Ramos (cell line): ENCODE results near the gene CXCL14.
"Not testable (repeated sequence)": the region's sequence is repeated elsewhere in the genome, so short reads cannot be mapped to it uniquely, and the experiment has no call there.

Experiments used
- in situ Hi-C: fragments of 300-500 bp; cut with MboI; formaldehyde crosslinking; loops from one replicate; pipeline ENCODE4 v1.14.3; 2022; ENCODE audit warnings: low sequenced_read_pairs; ENCODE audit not compliant: unreplicated experiment

Gene CXCL14

DNA sequence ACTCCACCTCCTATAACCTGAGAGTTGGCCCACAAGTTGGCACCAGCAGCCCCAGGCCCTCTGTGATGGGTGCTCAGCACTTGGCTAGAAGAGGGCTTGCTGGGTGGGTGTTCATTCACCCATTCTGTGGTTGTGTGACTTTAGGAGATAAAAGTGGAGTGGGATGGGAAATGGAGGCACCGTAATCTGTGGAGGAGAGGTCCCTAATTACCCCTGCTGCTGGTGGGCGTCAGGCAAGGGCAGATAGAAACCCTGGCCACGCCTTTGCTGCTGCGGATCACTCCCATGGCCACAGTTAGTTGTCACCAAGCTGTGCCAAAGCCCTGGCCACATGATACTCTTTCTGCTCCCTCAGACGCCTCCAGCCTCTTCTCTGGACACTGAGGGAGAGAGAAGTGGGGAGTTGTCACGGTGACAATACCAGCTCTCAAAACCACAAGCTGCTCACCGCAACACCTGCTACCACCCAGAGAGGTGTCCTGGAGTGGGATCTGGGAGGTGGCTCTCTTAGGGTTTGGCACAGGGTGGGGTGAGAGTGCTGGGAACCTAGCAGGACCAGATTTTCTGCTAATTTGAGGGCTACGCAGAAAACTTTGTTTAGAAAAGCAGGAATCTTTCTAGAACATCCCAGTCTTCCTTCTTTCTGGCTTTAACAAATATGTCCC lies 31.1 kb downstream of the CXCL14 start:
- in situ Hi-C loops: no loop called here

DNA sequence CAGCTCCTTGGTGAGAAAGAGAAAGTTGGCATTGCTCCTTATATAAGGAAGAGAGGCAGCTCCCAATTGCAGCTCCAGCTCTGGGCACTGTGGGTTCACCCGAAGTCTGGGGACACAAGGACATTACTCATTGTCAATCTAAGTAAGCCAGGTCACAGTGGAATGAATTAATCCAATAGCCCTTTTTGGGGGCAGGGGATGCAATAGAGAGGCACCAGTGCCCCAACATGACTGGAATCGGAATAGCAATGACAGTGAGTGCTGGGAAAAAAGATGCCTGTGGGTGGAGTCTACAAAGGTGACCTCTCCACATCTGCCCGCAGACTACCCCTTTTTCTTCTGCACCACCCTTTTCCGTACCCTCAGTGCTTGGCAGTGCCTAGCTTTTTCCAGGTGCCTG lies 31.9 kb downstream of the CXCL14 start:
- in situ Hi-C loops: no loop called here

DNA sequence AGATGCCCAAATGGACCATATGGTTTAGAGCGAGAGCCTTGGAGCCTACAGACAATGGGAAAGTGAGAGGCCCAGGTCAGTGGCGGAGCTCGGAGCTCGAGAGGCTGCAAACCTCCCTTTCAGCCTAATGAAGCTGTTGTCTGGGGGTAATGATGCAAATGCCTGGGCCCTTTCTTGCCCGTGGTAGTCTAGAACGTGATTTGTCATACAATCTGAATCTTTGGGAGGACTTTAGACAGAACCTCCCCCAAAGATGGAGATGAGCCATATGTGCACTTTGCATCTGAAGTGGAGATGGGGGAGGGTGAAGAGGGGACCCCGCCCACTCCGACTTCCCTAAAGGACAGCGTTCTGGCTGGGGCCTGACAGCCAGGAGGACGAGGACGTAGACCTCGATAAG lies 32.7 kb downstream of the CXCL14 start:
- in situ Hi-C loops: no loop called here

DNA sequence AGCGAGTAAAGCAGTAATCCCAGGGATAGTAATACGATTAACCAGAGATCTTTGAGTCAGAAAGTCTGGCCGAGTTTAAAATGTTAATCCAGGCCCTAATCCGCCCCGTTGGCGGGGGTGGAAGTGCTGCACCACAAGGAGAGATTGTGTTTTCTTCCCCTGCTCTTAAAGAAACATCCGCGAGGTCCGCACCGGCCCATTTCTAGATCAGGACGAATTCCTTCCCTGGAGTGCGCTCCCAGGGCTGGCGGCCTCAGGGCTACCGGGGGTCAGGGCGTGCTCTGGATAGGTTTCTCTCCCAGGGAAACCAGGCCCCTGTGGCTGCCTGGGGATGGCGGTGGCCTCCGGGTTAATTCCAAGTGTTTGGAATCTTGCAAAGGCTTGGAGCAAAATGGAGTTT lies 33.7 kb downstream of the CXCL14 start:
- in situ Hi-C loops: no loop called here

DNA sequence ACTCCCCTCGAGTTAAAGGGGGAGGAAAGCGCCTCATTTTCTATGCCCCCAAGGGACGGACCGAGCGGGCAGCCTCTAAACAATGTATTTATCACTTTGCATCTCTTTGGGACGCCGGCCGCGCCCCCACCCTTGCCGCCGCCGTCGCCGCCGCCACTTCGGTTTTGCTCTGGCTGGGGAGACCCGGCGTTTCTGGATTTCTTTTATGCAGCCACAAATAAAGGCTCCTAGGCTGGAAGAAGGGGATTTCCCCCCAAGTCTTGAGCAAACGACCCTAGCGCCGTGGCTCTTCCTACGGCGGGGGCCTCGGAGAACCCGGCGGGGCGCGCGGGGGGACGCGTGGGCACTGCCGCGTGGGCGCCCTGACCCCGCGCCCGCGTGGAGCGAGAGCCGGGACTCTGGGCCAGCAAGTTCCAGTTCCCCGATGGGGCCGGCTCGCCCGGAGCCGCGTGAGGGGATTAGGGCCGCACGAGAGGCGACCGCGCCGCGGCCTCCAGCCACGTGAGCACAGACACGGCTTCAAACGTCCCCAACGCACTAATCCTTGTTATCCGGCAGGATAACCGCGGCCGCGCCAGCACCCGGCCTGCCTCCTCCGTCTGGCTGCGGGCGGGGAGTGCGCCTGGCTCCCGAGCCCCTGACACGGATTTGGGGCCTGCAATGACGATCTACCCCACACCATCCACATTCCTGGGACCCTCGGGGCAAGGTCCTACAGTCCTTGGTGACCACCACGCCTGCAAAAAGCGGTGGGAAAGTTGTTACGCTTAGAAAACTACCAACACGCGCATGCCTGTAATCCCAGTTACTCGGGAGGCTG lies 35.1 kb downstream of the CXCL14 start:
- in situ Hi-C loops: no loop called here

DNA sequence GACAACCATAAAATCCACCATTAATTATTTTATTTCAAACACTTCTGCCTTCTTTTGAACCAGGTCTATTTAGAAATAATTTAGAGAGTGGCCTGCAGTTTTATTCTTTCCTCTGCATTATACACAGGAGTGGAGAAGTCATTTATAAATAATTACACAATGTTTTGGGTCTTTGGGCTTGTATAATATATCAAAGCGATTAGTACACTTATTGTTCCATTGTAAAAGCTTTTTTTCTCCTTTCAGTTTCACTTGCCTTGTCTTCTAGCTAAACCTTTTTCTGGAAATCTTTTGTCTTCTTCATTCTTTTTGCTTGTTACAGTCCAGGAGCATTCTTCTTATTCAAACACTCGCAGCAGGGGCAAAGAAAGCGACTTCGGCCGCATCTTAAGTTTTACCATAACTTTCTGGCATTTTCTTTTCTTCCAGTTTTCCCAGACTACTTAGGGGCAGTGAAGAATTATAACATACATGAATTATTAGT lies 35.7 kb downstream of the CXCL14 start:
- in situ Hi-C loops: no loop called here

DNA sequence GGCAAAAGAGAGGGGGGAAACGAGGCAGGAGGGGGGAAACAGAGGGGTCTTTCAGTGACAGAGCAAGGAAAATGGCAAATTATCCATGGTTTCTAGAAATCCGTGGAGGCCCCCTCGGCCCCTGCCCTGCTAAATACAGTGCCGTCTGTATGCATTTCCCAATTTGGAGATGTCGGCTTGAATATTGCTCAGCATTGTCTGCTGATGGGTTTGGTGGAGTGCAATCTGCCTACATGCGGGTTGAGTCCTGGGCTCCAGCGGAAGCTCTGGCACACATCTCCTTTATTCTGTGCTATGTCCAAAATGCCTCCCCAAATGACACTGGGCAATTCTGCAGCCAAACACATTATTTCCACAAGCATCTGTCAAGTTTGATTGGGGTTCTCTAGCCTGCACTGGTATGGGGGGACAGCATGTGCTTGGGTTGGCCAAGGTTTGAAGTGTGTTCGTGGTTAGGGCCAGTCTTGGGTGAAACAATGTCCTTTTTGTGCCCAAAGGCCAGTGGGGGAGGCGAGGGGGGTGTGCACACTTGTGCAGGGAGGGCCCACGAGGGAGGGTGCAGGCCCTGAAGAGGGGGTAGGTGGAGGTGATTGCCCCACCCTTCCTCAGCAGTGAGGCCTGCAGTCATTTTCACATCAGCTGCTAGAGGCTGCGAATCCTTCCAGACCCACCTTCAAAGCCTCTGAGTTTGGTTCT lies 36.8 kb downstream of the CXCL14 start:
- in situ Hi-C loops: no loop called here

DNA sequence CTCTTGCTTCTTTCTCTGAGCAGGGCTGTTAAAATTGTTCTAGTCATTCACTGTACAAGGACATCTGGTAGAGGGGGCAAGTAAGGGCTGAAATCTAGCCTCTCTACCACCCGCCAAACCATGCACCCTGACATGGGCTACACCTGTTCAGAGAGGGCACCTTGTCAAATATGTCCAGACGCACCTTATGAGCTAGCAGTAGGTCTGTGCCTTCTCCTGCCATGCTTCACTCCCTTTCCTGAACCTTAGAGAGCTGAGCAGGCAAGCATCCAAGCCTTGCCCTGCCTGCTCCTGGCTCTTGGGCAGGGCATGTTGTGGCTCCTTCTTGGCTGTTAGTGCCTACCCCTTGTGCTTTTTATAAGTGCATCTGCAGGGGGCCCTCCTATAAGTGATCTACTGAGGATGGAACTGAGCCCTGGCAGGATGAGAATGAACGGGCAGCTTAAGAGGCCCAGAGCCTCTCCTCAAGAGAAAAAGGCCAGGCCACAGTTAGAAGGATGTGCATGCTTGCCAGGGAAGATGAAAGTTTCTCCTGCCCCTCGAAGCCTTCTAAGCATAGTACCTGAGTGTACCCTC lies 39.3 kb downstream of the CXCL14 start:
- in situ Hi-C loops: no loop called here

DNA sequence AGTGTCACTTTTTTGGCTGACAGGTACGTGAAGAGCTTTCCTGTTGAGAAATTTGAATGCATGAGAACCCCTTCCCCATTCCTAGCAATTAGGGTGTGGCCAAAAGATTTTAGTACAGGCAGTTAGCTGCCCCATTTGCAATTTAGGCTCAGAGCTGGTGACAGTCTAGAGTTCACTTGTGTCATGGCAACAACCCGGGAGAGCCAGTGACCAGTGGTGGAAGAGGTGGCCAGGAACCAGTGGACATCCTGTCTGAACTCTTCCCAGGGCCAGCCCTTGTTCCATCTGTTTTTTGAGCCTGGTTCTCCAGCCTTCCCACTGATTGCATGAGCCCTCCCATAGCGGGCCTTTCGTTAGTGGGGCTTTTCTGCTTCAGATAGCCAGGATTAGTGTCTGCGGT lies 40.5 kb downstream of the CXCL14 start:
- in situ Hi-C loops: no loop called here

DNA sequence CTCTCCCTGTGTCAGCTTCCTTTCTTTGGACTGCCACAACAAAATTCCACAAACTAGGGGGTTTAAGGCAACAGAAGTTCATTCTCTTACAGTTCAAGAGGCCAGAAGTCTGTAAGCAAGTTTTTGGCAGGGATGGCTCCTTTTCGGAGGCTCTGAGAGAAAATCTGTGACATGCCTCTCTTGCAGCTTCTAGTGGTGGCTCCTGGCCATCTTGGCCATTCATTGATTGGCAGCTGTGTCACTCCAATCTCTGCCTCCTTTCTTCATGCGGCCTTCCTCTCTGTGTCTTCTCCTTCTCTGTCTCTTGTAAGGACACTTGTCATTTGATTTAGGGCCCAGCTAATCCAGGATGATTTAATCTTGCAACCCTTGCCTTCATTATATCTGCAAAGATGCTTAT lies 41.0 kb downstream of the CXCL14 start:
- in situ Hi-C loops: no loop called here

DNA sequence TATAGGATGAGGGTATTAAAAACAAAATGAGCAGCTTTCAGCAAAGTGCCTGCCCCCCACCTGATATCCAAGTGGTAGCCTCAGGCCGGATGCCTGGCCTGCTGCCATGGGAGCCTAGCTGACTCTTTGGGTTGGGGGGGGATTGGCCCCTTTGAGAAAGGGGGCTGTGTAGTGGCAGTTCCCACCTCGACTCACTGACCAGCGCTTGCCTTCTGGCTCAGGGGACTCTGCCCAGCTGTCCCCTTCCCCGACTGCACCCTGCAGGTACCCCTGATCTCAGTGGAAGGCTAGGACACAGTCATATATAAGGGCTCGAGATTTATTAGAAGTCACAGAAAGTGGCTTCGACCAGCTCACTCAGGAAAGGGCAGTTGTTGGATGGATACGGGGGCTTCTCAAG lies 41.5 kb downstream of the CXCL14 start:
- in situ Hi-C loops: no loop called here

DNA sequence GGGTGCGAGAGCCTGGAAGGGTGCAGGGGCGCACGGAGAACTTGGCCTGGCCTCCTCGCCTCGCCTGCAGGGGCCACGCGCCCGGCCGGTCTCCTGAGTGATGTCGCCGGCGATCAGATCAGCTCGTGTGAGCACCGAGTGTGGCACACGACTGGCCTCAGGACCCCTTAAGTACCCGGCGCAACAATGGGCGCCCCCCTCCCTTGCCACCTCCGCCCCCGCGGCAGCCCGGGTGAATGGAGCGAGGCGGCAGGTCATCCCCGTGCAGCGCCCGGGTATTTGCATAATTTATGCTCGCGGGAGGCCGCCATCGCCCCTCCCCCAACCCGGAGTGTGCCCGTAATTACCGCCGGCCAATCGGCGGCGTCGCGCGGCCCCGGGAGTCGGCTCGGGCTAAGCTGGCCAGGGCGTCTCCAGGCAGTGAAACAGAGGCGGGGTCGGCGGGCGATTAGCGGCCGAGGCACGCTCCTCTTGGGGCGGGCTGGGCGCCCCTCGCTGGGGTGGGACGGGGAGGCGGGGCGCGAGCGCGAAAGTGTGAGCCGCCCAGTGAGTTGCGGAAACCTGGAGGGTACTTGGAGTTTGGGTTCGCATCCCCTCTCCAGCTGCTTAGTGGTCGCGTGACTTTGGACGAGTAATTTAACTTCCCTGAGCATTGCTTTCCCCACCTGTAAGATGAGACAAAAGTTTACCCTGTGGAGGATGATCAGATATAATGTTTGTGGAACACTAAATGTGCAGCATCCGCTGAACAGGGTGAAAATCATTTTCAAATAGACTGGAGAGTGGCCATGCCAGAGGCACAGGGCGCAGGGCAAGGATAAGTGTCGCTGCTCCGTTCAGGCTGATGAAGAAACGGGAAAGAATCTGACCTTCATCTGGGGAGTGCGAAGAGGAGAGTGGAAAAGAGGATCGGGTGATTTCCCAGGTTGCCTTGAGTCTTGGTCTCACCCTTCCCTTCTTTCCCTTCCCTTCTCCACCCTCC lies 42.7 kb downstream of the CXCL14 start, which contains the start of gene NEUROG1:
TSS of gene NEUROG1 (minus strand) at position 145 of the 982 bp plus-strand sequence. CDS start 274 bp downstream, outside the sequence.
- in situ Hi-C loops: no loop called here

DNA sequence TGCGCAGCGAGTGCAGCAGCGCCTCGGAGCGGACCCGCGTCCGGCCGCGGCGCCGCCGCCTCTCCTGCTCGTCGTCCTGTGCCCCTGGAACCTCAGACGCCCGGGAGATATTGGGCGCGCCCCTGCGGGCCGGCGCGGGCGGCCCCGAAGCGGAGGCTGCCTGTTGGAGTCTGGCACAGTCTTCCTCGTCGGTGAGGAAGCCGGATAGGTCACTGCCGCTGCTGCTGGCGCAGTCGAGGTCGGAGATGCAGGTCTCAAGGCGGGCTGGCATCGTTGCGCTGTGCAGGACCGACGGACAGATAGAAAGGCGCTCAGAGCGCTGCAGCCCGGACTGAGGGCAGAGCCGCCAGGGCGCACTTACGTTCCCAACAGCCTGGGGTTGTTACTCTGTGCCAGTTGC lies 43.4 kb downstream of the CXCL14 start:
- in situ Hi-C loops: no loop called here

DNA sequence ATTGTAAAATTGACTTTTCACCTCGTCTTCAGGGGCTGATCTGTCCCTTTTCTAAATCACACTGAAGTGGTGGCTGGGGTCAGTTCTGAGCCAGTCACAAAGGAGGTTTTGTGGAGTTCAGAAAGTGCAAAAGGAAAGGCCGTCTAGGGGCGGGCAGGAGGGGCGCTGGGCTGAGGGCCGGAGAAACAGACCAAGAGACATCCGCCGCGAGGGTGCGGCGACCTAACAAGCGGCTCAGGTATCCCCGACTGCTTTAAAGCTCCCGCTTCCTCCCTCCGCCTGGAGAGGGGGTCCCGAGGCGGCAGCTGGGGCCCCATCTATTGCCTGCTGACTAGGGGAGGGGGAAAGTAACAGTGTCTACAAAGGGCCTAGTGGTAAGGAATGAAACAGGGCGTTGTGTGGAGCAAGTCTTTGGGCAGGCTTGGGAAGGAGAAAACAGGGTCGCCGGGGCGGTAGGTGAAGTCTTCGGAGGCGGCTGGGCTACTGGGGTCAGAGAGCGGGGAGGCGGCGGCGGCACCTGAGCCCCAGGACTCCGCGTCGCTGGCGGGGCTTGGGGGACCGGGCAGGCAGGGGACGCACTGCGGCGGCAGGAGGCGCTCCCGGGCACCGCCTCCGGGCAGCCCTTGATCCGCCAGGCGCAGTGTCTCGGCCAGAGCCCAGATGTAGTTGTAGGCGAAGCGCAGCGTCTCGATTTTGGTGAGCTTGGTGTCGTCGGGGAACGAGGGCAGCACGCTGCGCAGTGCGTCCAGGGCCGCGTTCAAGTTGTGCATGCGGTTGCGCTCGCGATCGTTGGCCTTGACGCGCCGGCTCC lies 44.0 kb downstream of the CXCL14 start:
- in situ Hi-C loops: no loop called here

DNA sequence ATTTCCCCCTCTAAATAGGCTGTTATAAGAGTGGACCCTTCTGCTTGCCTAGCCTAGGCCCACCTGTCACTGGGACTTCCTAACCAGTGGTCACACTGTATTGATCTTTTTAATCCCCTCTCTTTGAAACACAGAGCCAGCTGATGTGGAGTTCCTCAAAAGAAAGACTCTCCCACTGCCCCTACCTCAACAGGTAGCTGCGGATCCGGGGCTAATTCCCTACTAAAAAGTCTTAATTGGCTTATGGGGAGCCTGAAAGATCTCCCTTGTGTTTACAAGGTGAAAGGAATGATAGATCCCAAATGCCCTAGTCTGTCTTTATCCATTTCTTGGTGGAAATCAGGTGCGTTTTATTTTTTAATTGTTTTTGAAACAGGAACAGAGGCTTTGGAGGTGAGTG lies 45.0 kb downstream of the CXCL14 start:
- in situ Hi-C loops: no loop called here

DNA sequence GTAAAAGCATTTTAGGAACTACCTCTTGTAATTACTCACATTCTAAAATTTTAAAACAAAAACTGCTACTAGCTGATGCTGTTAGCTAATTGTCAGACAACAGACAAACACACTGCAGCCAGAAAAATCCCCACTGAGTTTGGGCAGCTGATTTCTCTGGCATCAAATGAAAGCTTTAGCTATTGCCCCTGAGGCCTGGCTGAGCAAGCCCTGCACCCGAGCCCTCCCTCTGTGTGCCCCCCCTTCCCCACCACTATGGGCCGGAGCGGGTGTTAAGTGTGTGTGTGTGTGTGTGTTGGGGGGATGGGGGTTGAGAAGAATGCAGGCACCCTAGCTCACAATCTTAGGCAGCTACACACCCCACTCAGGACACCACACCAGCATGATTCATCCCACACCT lies 45.5 kb downstream of the CXCL14 start:
- in situ Hi-C loops: no loop called here

DNA sequence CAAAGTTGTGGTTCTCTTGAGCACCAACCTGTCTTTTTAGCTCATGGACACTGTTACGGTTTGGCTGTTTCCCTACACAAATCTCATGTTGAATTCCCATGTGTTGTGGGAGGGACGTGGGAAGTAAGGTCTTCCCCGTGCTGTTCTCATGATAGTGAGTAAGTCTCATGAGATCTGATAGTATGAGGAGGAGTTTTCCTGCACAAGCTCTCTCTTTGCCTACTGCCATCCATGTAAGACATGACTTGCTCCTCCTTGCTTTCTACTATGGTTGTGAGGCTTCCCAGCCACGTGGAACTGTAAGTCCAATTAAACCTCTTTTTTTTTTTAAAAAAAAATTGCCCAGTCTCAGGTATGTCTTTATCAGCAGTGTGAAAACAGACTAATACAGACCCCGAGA lies 49.2 kb downstream of the CXCL14 start:
- in situ Hi-C loops: not testable (repeated sequence)

DNA sequence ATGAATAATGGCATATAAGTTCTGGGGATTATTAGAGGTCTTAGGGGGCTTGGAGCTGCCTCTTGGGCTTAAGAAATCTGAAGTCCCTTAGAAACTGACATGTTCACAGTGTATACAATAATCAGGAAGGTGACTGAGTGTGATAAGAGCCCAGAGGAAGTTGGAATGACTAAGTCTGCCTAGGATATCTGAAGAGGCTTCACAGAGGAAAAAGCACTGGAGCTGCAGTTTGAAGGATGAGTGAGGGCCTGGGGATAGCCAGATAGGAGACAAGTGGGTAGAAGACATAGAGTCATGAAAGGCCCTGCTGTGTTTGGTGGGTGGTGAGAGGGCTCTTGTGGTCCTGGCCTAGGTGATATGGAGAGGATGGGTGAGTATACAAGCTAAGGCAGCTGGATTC lies 51.9 kb downstream of the CXCL14 start:
- in situ Hi-C loops: no loop called here

DNA sequence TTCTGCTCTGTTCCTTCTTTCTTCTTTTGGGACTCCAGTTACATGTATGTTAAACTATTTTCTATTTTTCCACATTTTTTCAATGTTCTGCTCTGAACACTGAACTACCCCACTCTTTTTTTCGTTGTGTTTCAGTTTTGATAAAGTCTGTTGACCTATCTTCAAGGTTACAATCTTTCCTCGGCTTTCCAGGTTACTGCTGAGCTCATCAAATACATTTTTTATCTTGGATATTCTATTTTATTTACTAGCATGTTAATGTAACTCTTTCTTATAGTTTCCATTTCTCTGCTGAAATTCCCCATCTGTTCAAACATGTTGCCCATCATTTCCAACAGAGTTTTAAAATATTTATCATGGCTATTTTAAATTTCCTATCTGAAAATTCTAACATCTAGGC lies 56.8 kb downstream of the CXCL14 start:
- in situ Hi-C loops: no loop called here
